Endodermal cell (in vitro differentiated cells): ENCODE results near the gene GRIK3. TPM values are rescaled to one million over a fixed set of nuclear protein-coding genes. Genes with fewer than 3 reads are reported as not detected.
A peak's percentile ranks its signal among the peaks of the same experiment; 100 is the strongest.
"Not testable (repeated sequence)": the region's sequence is repeated elsewhere in the genome, so short reads cannot be mapped to it uniquely, and the experiment has no call there.

Experiments
- DNase-seq: peaks from one replicate; pipeline ENCODE4 v3.0.0-alpha.2; 2017
- H3K27ac ChIP-seq: 2 replicates; pipeline ENCODE4 v1.5.1; 2013; ENCODE audit warnings: mild to moderate bottlenecking, low read depth, low read length, moderate library complexity
- H3K27me3 ChIP-seq: 2 replicates; pipeline ENCODE4 v1.6.1; 2013; ENCODE audit warnings: mild to moderate bottlenecking, low read length, moderate library complexity; ENCODE audit not compliant: insufficient read depth, control insufficient read depth, poor library complexity, severe bottlenecking
- H3K36me3 ChIP-seq: 2 replicates; pipeline ENCODE4 v1.7.0; 2013; ENCODE audit warnings: mild to moderate bottlenecking, low read length, moderate library complexity; ENCODE audit not compliant: control insufficient read depth, insufficient read depth
- H3K4me1 ChIP-seq: one replicate; pipeline ENCODE4 v1.7.0; 2013; ENCODE audit warnings: low read length; ENCODE audit not compliant: control insufficient read depth, insufficient read depth
- H3K4me3 ChIP-seq: 2 replicates; pipeline ENCODE4 v1.5.1; 2013; ENCODE audit warnings: mild to moderate bottlenecking, low read length, moderate library complexity
- H3K9ac ChIP-seq: 2 replicates; pipeline ENCODE4 v1.6.1; 2013; ENCODE audit warnings: mild to moderate bottlenecking, low read length, moderate library complexity; ENCODE audit not compliant: poor library complexity, severe bottlenecking; ENCODE audit errors: extremely low read depth
- H3K9me3 ChIP-seq: 2 replicates; pipeline ENCODE4 v1.6.1; 2013; ENCODE audit warnings: mild to moderate bottlenecking, low read length, moderate library complexity; ENCODE audit not compliant: control insufficient read depth
- H3K27ac Mint-ChIP-seq: 2 replicates; pipeline ENCODE4 v1.8.0; 2020; ENCODE audit warnings: mixed read lengths
- H3K27me3 Mint-ChIP-seq: 2 replicates; pipeline ENCODE4 v1.8.0; 2021; ENCODE audit warnings: mild to moderate bottlenecking, mixed read lengths; ENCODE audit not compliant: insufficient read depth
- H3K36me3 Mint-ChIP-seq: 2 replicates; pipeline ENCODE4 v1.8.0; 2020; ENCODE audit warnings: low read depth, mixed read lengths
- H3K4me1 Mint-ChIP-seq: 2 replicates; pipeline ENCODE4 v1.8.0; 2020; ENCODE audit warnings: mixed read lengths
- H3K4me3 Mint-ChIP-seq: 2 replicates; pipeline ENCODE4 v1.8.0; 2020; ENCODE audit warnings: mild to moderate bottlenecking, moderate library complexity, mixed read lengths
- H3K9me3 Mint-ChIP-seq: 2 replicates; pipeline ENCODE4 v1.8.0; 2020; ENCODE audit warnings: mild to moderate bottlenecking, mixed read lengths
- WGBS, 2 experiments: methylation state at CpG; one replicate each; pipeline versions ENCODE4 v1.1.5 to v1.1.7; 2013; ENCODE audit warnings: missing lambda C conversion rate in 2 of 2, mixed read lengths in 1 of 2; ENCODE audit not compliant: insufficient coverage in 1 of 2, insufficient read length in 1 of 2; 5-methylcytosine and 5-hydroxymethylcytosine counted together
- total RNA-seq, 2 donors: library from RNA; stranded (reverse); fragmentation: NEBNext Ultra II Directional in 1 of 2; extraction: Animal tissue kit (Norgen Biotek cat#: 25700) in 1 of 2; gene quantifications; 2 replicates in 1 of 2; 3 replicates in 1 of 2; pipeline ENCODE4 v1.2.1, GENCODE V29; 2021
- TF ChIP-seq, protein P1 (sequence below): fragments of 200-600 bp; sonication (generic); conservative IDR thresholded peaks from 2 replicates; pipeline ENCODE4 v1.5.0; 2021; ENCODE audit warnings: antibody characterized with exemption, mild to moderate bottlenecking

Gene GRIK3
- total RNA-seq, 2 donors from 2014 or later, result 13.4 to 32.4 TPM

GRCh38 chr1:36769886-36770830 lies 264.2 kb downstream of the GRIK3 start:
- WGBS, 2 experiments, result 41 to 64% methylated on average over 6 to 9 of the region's 10 CpGs
- peaks cover 72% of the 10 kb centered on the region for H3K4me1 Mint-ChIP-seq
- Histone ChIP-seq H3K27me3 (no peaks in the 10 kb centered on the region), H3K36me3 (no peaks in the 10 kb centered on the region), H3K9ac (no peak overlapping the region), H3K27ac (no peak overlapping the region), H3K9me3 (no peaks in the 10 kb centered on the region), H3K4me1 (peaks cover 47% of the 10 kb centered on the region), H3K4me3 (peak overlapping the region; percentile 15)
- peak overlapping the region; percentile 60 for H3K4me3 Mint-ChIP-seq
- H3K27ac Mint-ChIP-seq, result peak overlapping the region; percentile 92
- H3K36me3 Mint-ChIP-seq, result peaks cover 3% of the 10 kb centered on the region
- DNase-seq, result peak; percentile 81
- H3K27me3 Mint-ChIP-seq, result peaks cover 3% of the 10 kb centered on the region
- no peaks in the 10 kb centered on the region for H3K9me3 Mint-ChIP-seq
- TF ChIP-seq, protein P1, sequence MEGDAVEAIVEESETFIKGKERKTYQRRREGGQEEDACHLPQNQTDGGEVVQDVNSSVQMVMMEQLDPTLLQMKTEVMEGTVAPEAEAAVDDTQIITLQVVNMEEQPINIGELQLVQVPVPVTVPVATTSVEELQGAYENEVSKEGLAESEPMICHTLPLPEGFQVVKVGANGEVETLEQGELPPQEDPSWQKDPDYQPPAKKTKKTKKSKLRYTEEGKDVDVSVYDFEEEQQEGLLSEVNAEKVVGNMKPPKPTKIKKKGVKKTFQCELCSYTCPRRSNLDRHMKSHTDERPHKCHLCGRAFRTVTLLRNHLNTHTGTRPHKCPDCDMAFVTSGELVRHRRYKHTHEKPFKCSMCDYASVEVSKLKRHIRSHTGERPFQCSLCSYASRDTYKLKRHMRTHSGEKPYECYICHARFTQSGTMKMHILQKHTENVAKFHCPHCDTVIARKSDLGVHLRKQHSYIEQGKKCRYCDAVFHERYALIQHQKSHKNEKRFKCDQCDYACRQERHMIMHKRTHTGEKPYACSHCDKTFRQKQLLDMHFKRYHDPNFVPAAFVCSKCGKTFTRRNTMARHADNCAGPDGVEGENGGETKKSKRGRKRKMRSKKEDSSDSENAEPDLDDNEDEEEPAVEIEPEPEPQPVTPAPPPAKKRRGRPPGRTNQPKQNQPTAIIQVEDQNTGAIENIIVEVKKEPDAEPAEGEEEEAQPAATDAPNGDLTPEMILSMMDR, result no peak

DNA sequence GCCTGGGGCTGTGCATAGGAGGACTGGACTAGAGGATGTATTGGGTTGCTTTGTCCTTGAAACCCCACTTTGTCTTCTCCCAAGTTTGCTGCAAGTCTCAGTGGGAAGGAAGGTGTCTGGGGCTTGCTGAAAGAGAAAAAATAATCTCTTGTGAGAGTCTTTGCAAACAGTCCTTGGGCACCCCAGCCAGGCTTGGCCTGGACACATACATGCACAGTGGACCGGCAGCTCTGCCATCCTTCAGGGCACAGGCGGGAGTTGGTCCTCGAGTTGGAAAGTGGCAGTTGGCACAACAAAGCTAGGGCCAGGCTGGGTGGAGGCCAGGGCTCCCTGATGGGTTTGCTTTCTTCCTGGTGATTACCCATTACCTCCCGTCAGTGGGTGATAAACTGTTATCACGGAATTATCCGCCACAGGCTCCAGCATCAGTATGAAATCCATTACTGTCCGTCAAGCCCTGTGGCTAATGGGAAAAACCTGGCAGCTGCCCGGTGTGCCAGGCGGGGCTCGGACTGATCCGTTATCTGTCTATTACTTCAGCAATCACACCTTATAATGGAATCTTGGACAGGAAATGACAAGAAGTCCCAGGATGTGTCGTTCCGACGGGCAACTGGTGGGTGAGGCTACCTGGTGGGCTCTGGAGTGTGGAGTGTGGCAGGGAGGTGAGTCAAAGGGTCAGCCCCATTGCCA lies 265.7 kb downstream of the GRIK3 start:
- H3K27me3 ChIP-seq, result no peaks in the 10 kb centered on the region
- peaks cover 3% of the 10 kb centered on the region for H3K36me3 Mint-ChIP-seq
- H3K27ac Mint-ChIP-seq, result peak overlapping the region; percentile 92
- peak; percentile 42 for DNase-seq
- H3K4me3 Mint-ChIP-seq, result peak overlapping the region; percentile 60
- no peaks in the 10 kb centered on the region for H3K9me3 Mint-ChIP-seq
- no peaks in the 10 kb centered on the region for H3K9me3 ChIP-seq
- H3K27ac ChIP-seq, result no peak overlapping the region
- peaks cover 54% of the 10 kb centered on the region for H3K4me1 ChIP-seq
- 86 to 95% methylated on average over 8 to 14 of the region's 14 CpGs for WGBS, 2 experiments
- H3K4me1 Mint-ChIP-seq, result peaks cover 73% of the 10 kb centered on the region
- no peaks in the 10 kb centered on the region for H3K36me3 ChIP-seq
- no peak overlapping the region for H3K9ac ChIP-seq
- no peak overlapping the region for H3K4me3 ChIP-seq
- H3K27me3 Mint-ChIP-seq, result no peaks in the 10 kb centered on the region
- TF ChIP-seq, protein P1, result no peak

GRCh38 chr1:36767429-36767828 lies 266.9 kb downstream of the GRIK3 start:
- peaks cover 45% of the 10 kb centered on the region for H3K4me1 ChIP-seq
- not testable (repeated sequence) for H3K9ac ChIP-seq, H3K36me3 ChIP-seq, H3K4me3 Mint-ChIP-seq, H3K27ac ChIP-seq, H3K36me3 Mint-ChIP-seq, H3K27me3 ChIP-seq, H3K4me3 ChIP-seq, H3K27ac Mint-ChIP-seq, H3K9me3 Mint-ChIP-seq, H3K27me3 Mint-ChIP-seq, H3K9me3 ChIP-seq
- 100% methylated on average over 1 of the region's 4 CpGs for WGBS, 2 experiments
- DNase-seq, result peak; percentile 7
- peaks cover 63% of the 10 kb centered on the region for H3K4me1 Mint-ChIP-seq
